ENCODE measurements around the gene ATAT1. TPM values are rescaled to one million over a fixed set of nuclear protein-coding genes. Genes with fewer than 3 reads are reported as not detected.

Gene ATAT1
- polyA plus RNA-seq, 3 donors: 26.7 to 31.8 (median 29.2) TPM

DNA sequence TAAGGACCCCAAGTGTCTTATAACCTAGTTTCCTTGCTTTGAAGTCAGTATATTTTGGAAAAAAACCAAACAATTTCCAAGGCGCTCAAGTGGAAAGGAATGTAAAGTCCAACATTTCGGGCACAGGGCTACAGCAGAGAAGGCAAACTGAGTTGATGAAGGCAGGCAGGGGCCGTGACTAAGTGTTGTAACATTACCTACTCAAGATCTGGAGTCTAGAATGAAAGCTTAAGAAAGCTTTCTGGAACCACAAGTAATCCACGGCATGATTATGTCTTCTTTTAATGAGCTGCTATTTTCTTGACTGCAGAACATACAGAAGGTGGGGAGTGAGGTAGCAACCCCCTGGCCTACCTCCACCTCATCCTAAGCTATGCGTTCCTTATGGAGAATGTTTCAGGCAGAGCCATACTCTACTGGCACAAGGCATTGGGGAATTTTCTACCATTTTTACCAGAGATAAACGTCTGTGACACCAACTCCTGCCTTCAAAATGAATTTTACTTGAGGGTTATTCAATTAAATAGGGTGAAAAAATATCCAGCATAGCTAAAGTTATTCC lies 13.9 kb upstream of the ATAT1 start:
- DNase-seq (ENCODE audit: low read depth in 3 of 3, low spot score in 2 of 3): no peak

DNA sequence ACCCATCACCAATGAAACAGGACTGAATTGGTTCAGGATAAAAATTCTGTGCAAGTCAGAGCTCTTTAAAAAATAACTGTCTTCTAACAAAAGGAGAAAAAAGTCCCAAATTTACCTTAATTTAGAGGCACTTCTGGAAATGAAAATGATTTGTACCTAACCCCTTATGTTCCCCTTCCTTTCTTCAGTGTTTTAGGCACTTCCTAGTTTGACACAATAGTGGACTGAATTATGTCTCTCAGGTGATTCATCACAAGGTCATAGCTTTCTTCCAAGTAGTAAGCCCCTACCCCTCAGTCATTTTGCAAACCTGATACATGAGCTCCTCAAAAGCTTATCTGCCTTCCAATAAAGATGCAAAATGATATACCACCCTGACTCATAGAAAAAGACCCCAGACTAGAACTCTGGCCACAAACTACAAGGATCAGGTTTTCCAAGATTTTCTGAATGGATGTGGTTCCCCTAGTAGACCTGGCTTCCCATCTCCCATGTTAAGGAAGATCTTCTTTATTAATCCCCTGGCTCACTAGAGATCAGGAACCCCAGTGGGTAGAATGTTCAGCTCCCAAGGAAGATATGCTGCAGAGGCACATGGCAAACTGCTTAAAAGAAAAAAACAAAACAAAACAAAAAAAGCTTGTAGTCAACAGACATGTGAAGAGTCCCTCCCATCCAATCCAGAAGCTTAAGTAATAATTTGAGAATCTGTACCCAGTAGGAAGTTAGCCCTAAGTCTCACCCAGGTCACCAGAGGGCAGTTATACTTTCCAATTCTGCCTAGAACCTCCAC lies 13.2 kb upstream of the ATAT1 start:
- DNase-seq (ENCODE audit: low read depth in 3 of 3, low spot score in 2 of 3): no peak

- no peak for DNase-seq (ENCODE audit: low read depth in 3 of 3, low spot score in 2 of 3)
Measured at GRCh38 chr6:30614044-30614842, 12.4 kb upstream of the ATAT1 start.

GRCh38 chr6:30614843-30615218 lies 11.8 kb upstream of the ATAT1 start:
- DNase-seq (ENCODE audit: low read depth in 3 of 3, low spot score in 2 of 3): peak; percentile 93 to 97 (median 97)

DNA sequence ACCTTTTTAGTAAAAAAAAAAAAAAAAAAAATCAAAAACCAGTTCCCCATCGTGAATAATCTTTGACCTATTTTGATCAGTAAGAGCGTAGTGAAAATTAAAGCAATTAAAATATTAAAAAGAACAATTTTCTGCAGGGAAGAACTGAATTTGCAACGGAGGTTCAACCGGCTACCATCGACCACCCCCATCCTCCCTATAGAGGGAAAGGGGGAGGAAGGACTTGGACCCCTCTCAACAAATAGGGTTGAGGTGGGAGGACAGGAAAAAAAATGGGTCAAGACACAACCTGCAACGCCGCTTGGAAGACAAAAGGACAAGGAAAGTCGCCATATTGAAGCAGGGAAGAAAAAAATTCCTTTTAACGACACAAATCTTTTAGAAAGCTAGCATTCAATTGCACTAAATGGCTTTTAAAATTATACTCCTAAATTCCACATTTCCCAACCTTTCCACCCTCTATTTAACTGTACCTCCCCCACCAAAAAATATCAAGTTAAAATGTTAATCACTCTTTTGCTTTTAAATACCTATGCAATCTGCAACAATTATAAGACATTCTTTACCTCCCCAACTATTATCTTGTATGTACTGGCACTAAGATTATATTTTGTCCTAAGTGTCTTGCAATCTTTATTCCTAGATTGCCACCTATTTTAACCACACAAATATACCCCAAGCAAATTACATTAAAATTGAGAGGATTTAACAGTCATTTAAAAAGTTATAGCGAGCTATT lies 11.3 kb upstream of the ATAT1 start:
- DNase-seq (ENCODE audit: low read depth in 3 of 3, low spot score in 2 of 3): peak in 1 of 3 donors; percentile 69

DNA sequence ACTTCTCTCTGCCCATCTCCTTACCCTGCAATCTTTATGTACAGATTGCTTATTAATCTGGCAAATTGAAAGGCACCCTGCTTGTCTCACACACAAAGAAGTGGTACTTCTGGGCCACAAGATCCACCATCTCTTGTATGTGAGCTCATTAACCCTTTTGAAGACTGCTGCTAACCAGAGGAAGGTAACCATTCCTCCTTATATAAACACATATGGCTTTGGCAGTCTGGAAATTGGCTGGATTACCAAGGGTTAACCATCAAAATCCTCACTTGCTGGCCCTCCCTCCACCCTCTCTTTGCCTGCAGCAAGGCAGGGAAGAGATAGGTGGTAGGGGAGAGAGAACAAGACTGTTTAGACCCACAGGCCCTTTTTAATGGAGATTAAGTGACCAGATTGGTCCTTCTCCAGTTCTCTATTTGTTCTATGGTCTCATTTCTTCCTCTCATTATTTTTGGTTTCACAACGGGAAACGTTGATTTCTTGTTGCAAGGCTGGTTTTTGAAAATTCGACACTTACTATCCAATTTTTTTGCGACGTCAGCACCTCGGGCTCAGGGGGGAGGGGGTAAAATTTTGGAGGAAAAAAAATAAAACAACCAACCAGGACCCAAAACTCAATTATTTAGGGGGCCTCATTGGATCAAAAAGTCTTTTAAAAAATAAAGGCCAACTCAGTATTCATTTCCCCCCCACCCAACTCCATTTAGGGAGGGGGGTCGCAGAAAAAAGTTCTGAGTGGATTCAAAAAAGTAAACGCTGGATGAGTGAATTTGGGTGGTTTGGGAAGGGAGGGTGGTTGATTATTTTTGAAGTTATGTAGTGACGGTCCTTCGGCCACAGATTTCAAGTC lies 10.5 kb upstream of the ATAT1 start:
- no peak for DNase-seq (ENCODE audit: low read depth in 3 of 3, low spot score in 2 of 3)

- peak in 2 of 3 donors; percentile 100 for DNase-seq (ENCODE audit: low read depth in 3 of 3, low spot score in 2 of 3)
Measured at GRCh38 chr6:30616811-30617564, 9.7 kb upstream of the ATAT1 start, which contains the start of gene PPP1R10. Gene PPP1R10 (minus strand): TSS chr6:30617243. CDS start chr6:30609944, 7,299 bp downstream.

- peak; percentile 99 to 100 (median 100) for DNase-seq (ENCODE audit: low read depth in 3 of 3, low spot score in 2 of 3)
Measured at GRCh38 chr6:30617565-30618269, 9.0 kb upstream of the ATAT1 start, which contains the start of gene MRPS18B. Gene MRPS18B (plus strand): TSS chr6:30617840. CDS start chr6:30617866, 26 bp downstream.

DNA sequence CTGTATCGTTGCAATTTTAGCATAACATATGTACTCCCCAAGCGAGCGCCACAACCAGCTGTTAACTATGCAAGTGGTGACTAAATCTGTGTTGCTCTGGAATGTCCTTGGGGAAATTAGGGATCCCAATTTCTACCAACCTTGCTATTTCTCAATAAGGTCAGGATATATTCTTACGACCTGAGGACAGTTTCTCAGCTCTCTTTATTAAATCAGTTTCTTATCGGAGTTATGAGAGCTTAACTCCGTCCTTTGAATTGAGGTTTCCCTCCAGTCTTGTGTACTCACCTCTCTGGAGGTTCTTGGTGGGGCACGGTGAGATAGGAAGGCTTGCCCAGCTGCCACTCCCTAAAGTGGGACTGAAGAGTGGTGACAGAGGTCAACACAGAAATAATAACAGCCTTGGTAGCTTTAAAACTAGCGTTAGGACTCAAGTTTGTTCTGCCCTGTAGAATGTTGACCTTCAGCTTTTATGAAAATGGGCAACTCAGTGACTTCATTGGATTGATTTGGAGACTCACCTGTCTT lies 8.3 kb upstream of the ATAT1 start:
- DNase-seq (ENCODE audit: low read depth in 3 of 3, low spot score in 2 of 3): no peak

DNA sequence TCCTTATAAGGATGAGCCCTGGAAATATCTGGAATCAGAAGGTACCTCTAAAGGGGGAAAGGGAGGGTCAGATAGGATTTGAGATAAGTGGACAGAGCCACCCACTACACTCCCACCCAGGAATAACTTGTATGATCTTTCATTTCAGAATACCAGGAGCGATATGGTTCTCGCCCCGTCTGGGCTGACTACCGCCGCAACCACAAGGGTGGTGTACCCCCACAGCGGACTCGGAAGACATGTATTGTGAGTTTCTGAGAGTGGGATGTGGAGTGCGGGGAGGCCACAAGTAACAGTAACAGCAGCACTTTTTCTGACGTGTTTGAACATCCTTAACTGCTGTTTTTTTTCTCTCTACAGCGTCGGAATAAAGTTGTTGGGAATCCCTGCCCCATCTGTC lies 7.1 kb upstream of the ATAT1 start:
- DNase-seq (ENCODE audit: low read depth in 3 of 3, low spot score in 2 of 3): no peak

- DNase-seq (ENCODE audit: low read depth in 3 of 3, low spot score in 2 of 3): no peak
Measured at GRCh38 chr6:30625511-30625910, 1.2 kb upstream of the ATAT1 start.

- DNase-seq (ENCODE audit: low read depth in 3 of 3, low spot score in 2 of 3): no peak
Measured at GRCh38 chr6:30635834-30636233, 9.2 kb downstream of the ATAT1 start.

DNA sequence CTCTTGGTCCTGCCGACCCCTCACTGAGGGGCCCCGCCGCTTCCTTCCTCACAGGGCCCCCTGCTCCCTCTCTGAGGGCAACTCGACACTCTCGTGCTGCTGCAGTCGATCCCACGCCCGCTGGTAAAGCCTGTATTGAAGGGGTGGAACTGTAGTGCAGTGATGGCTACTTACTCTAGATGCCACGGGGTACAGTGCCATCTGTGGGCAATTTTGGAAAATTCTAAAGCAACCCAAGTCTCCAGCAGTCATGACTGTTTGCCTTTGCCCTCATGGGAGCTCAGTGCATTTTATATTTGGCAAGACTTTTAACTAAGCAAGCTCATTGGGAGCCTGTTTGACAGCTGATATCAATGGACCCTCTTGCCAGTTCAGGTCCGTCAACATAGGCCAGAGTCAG lies 13.8 kb downstream of the ATAT1 start:
- DNase-seq (ENCODE audit: low read depth in 3 of 3, low spot score in 2 of 3): no peak

- no peak for DNase-seq (ENCODE audit: low read depth in 3 of 3, low spot score in 2 of 3)
Measured at GRCh38 chr6:30641048-30641447, 14.4 kb downstream of the ATAT1 start.

DNA sequence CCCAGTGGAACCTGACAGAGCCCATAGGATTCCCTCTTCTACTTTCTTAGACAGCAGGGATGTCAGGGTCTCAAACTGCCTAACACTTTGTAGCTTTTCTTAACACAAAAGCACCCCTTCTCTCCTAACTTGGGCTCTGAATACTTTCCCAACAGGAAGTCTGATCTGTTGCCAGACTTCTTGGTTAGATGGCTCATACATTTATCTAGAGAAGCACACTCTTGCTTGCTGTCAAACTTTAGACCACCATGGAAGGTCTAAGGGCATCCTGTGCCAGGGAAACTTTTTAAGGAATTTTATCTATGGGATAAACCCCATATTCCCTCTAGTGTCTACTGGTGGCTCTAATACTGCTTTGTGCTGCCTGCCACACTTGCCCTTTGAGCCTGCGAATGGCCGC lies 17.0 kb downstream of the ATAT1 start:
- DNase-seq (ENCODE audit: low read depth in 3 of 3, low spot score in 2 of 3): no peak

GRCh38 chr6:30644769-30645168 lies 18.1 kb downstream of the ATAT1 start:
- no peak for DNase-seq (ENCODE audit: low read depth in 3 of 3, low spot score in 2 of 3)

GRCh38 chr6:30645989-30646388 lies 19.3 kb downstream of the ATAT1 start:
- no peak for DNase-seq (ENCODE audit: low read depth in 3 of 3, low spot score in 2 of 3)
